ENCODE data around the gene LYST. TPM values are rescaled to one million over a fixed set of nuclear protein-coding genes. Genes with fewer than 3 reads are reported as not detected.
"Not testable (repeated sequence)": the region's sequence is repeated elsewhere in the genome, so short reads cannot be mapped to it uniquely, and the experiment has no call there.

LYST gene
- total RNA-seq, 2 experiments from 2014 or later = 77.4 to 87.3 TPM

DNA sequence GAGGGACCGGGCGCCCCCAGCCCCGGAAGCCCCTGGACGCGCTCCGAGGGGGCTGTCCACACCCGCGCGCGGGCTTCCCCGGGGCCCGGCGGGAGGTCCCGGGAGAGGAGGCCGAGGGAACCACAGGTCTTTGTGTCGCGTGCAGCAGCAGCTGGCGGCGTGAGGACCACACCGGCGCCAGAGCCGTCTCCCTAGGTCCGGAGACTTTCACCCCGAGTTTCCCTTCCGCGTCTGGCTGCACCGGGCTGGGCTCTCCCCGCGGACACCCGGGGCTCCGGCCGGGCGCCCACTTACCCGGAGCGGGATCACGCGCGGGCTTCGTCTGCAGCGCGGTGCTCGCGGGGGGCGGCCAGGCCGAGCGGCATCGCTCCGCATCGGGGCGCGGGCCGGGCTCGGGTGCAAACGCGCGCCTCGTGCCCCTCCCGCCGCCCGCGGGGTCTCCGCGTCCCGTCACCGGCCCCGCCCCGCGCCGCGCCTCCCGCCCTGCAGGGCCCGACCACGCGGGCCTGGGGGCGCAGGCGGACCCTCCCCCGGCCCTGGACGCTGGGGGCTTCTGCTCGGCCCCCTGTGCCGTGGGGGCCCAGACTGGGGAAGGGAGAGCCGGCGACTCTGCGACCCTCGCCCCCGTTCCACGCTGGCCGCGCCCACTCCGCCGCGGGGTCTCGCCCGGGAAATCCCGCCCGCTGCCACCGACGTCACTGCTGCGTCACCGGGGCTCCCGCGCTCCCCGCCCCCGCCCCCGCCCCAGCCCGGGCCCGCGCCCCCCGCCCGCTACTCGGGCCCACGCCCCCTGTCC is 217.1 kb downstream of the LYST start, which contains the start of gene GNG4:
Gene GNG4 (minus strand): TSS at position 417 of the 796 bp plus-strand sequence. CDS start 65,946 bp downstream, outside the sequence.
- CTCF ChIA-PET = no interaction called here
- no peak for TF ChIP-seq CTCF (IDR thresholded peaks at IDR 0.05)
- H3K27me3 Mint-ChIP-seq = peaks cover 52% of the 10 kb centered on the region

DNA sequence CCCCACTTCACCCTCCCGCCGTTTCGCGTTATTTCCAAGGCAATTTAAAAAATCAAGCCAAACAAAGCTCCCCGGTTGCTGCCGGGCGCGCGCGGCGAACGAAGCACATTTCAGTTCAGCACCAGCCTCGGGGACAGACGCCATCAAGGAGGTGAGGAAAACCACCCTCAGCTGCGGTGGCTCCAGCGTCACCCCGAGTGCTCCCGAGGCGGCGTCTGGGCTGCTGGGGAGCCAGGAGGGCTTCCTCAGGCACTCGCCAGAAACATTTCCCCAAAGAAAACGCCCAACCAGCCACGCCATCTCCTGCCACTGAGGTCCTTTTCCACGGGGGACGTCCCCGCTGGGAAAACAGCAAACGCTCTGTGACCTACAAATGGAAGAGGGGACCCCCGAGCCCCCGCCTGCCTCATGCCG is 217.7 kb downstream of the LYST start:
- Mint-ChIP-seq H3K27ac (no peak overlapping the region), H3K9me3 (peaks cover 3% of the 10 kb centered on the region), H3K27me3 (peaks cover 50% of the 10 kb centered on the region), H3K4me3 (peak overlapping the region; percentile 67), H3K4me1 (ENCODE audit: low read depth) (peaks cover 13% of the 10 kb centered on the region), H3K36me3 (ENCODE audit: low read depth) (no peaks in the 10 kb centered on the region)
- no peak for TF ChIP-seq CTCF (IDR thresholded peaks at IDR 0.05)
- peak; percentile 78 for DNase-seq
- intact Hi-C loops (cut with micrococcal nuclease) = no loop called here
- CTCF ChIA-PET = no interaction called here
- POLR2A ChIA-PET = interaction anchor here (1.0 kb wide), 1 partner anchor 9 kb away, joined by 4 read pairs; no protein-coding TSS in a partner anchor
- peak; percentile 79 for ATAC-seq

More for the DNA sequence above, 217.1 kb downstream of the LYST start, which contains the start of gene GNG4:
- POLR2A ChIA-PET = interaction anchor here (1.0 kb wide), 1 partner anchor 8 kb away, joined by 4 read pairs; no protein-coding TSS in a partner anchor
- peaks cover 3% of the 10 kb centered on the region for H3K9me3 Mint-ChIP-seq
- DNase-seq = peak; percentile 34
- H3K36me3 Mint-ChIP-seq (ENCODE audit: low read depth) = no peaks in the 10 kb centered on the region
- peak within 1 kb of the TSS; percentile 67 for H3K4me3 Mint-ChIP-seq
- no peak within 1 kb of the TSS for H3K27ac Mint-ChIP-seq
- ATAC-seq = peak; percentile 50
- intact Hi-C loops (cut with micrococcal nuclease) = no loop called here
- H3K4me1 Mint-ChIP-seq (ENCODE audit: low read depth) = peaks cover 9% of the 10 kb centered on the region

GRCh38 chr1:235648407-235648907 is 218.2 kb downstream of the LYST start:
- DNase-seq = no peak
- Mint-ChIP-seq H3K4me1 (ENCODE audit: low read depth) (peaks cover 15% of the 10 kb centered on the region), H3K36me3 (ENCODE audit: low read depth) (no peaks in the 10 kb centered on the region), H3K27me3 (peaks cover 47% of the 10 kb centered on the region), H3K4me3 (peak overlapping the region; percentile 67), H3K9me3 (no peaks in the 10 kb centered on the region), H3K27ac (no peak overlapping the region)
- no peak for TF ChIP-seq CTCF (IDR thresholded peaks at IDR 0.05)
- ChIA-PET POLR2A (interaction anchor here (1.0 kb wide), 1 partner anchor 9 kb away, joined by 4 read pairs; no protein-coding TSS in a partner anchor), CTCF (no interaction called here)
- no peak for ATAC-seq
- intact Hi-C loops (cut with micrococcal nuclease) = no loop called here

DNA sequence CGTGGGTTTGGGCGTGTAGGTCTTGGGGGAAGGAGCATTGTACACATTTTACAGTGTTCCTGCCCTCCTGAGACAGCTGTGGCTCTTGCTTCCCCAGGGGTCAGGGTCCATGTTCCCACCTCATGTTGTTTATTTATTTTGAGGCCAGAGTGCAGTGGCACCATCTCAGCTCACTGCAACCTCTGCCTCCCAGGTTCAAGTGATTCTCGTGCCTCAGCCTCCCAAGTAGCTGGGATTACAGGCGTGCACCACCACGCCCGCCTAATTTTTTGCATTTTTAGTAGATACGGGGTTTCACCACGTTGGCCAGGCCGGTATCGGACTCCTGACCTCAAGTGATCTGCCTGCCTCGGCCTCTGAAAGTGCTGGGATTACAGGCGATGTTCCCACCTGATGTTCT is 219.2 kb downstream of the LYST start:
- Mint-ChIP-seq H3K27me3 (peaks cover 42% of the 10 kb centered on the region), H3K4me1 (ENCODE audit: low read depth) (peaks cover 25% of the 10 kb centered on the region)
- intact Hi-C loops (cut with micrococcal nuclease); H3K27ac Mint-ChIP-seq; H3K36me3 Mint-ChIP-seq (ENCODE audit: low read depth); ATAC-seq; H3K9me3 Mint-ChIP-seq; CTCF ChIA-PET; DNase-seq; H3K4me3 Mint-ChIP-seq: not testable (repeated sequence)
- POLR2A ChIA-PET = interaction anchor here (0.6 kb wide), 1 partner anchor 174 kb away, joined by 3 read pairs; no protein-coding TSS in a partner anchor

DNA sequence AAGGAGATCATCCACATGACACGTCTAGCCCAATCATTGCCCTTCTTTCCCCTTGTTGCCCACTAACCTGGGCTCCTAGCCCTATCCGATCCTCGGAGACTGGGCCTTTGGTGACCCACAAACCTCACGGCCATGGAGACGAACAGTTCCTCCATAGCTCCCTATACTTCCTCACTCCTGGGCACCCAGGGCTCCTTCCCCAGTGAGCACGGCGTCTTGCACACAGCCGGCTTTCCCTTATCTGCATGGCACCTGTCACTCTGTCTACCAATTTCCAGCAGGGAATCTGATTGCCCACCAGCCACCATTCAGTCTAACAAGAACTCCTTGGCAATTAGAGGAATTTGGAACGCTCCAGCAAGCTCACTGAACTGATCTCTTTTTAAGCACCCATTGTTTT is 220.2 kb downstream of the LYST start:
- Mint-ChIP-seq H3K4me3 (no peak overlapping the region), H3K36me3 (ENCODE audit: low read depth) (no peaks in the 10 kb centered on the region), H3K27ac (no peak overlapping the region), H3K9me3 (no peaks in the 10 kb centered on the region), H3K4me1 (ENCODE audit: low read depth) (peaks cover 35% of the 10 kb centered on the region), H3K27me3 (peaks cover 36% of the 10 kb centered on the region)
- CTCF ChIA-PET = interaction anchor here (1.1 kb wide), 1 partner anchor 14 kb away, joined by 5 read pairs; no protein-coding TSS in a partner anchor
- ATAC-seq (no peak), DNase-seq (no peak)
- POLR2A ChIA-PET = no interaction called here
- intact Hi-C loops (cut with micrococcal nuclease) = no loop called here
- TF ChIP-seq CTCF (IDR thresholded peaks at IDR 0.05) = no peak
